T-helper 2 cell (primary cell): ENCODE data around the gene SPINT1.
A peak's percentile ranks its signal among the peaks of the same experiment; 100 is the strongest.

Experiments
- DNase-seq, 5 experiments: peaks; one replicate each; pipeline versions ENCODE4 v3.0.0 to v3.0.0-alpha.2; 2012 to 2022
- total RNA-seq, 2 donors: gene quantifications; one replicate each; lab custom pipeline; 2026; lab: John Stamatoyannopoulos, UW

Gene SPINT1, protein sequence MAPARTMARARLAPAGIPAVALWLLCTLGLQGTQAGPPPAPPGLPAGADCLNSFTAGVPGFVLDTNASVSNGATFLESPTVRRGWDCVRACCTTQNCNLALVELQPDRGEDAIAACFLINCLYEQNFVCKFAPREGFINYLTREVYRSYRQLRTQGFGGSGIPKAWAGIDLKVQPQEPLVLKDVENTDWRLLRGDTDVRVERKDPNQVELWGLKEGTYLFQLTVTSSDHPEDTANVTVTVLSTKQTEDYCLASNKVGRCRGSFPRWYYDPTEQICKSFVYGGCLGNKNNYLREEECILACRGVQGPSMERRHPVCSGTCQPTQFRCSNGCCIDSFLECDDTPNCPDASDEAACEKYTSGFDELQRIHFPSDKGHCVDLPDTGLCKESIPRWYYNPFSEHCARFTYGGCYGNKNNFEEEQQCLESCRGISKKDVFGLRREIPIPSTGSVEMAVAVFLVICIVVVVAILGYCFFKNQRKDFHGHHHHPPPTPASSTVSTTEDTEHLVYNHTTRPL
- total RNA-seq: 3.4 to 4.4 reads per million in 2 donors

DNA sequence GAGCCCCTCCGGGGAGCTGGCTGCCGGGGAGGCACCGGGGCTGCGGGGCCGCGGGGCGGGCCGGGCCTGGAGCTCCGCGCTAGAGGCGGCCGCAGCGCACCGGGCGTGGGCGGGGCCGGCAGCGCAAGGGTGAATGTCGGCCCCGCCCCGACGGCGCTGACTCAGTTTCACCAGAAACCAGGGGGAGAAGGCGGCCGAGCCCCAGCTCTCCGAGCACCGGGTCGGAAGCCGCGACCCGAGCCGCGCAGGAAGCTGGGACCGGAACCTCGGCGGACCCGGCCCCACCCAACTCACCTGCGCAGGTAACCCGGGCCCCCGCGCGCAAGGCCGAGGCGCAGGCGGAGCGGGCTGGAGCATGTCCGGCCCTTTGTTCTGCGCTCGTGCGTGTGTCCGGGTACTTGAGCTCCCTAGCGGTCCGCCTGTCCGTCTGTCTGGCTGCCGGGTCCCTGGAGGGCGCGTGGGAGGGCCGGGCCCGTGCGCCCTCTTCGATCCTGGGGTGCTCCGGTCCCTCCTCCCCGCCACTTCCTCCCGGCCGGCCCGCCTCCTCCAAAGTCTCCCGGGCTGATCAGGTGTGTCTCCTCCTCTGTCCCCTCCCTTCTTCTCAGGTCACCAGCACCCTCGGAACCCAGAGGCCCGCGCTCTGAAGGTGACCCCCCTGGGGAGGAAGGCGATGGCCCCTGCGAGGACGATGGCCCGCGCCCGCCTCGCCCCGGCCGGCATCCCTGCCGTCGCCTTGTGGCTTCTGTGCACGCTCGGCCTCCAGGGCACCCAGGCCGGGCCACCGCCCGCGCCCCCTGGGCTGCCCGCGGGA, at the start of gene SPINT1:
TSS of gene SPINT1 (plus strand) at position 164 of the 811 bp plus-strand sequence. CDS start at position 671, 507 bp downstream.
- DNase-seq: peak in 2 of 5 experiments; percentile 37 to 67

DNA sequence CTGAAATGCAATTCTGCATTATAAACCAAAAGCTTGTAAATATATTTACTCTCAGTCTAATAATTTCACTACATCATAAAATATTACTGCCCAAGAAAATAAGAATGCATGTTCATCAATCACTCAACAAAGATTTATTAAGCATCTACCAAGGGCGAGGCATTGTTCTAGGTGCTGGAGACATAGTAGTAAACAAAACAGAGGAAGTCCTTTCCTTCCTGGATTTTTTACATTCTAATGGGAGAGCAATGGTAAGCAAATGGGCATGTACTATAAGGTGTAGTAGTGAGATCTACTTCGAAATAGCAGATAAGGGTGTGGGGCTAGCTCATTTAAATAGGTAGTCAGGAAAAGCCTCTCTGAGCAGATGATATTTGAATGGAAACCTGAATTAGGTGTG, 47.8 kb upstream of the SPINT1 start:
- DNase-seq: no peak

DNA sequence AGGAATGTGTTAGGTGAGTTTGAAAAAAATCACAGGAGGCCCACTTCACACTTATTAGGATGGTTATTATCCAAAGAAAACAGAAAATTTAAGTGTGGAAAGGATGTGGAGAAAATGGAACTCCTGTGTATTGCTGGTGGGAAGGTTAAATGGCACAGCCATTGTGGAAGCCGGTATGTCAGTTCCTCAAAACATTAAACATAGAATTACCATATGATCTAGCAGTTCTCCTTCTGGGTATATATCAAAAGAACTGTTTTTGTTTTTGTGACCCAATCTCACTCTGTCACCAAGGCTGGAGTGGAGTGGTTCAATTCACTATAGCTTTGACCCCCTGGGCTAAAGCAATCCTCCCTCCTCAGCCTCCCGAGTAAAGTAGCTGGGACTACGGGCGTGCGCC, 47.3 kb upstream of the SPINT1 start:
- DNase-seq: no peak

DNA sequence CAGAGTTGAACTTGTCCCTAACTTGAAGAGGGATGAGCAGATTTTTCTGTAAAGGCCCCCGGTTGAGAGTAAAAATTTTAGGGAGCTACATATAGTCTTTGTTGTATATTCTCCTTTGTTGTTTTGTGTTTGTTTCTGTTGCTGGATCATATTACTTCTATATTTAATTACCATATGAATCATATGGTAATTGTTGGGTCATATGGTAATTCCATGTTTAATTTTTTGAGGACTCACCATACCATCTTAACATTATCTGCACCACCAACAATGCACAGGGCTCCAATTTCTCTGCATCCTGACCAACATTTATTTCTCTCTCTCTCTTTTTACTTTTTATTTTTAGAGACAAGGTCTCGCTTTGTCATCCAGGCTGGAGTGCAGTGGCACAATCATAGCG, 44.3 kb upstream of the SPINT1 start:
- no peak for DNase-seq

DNA sequence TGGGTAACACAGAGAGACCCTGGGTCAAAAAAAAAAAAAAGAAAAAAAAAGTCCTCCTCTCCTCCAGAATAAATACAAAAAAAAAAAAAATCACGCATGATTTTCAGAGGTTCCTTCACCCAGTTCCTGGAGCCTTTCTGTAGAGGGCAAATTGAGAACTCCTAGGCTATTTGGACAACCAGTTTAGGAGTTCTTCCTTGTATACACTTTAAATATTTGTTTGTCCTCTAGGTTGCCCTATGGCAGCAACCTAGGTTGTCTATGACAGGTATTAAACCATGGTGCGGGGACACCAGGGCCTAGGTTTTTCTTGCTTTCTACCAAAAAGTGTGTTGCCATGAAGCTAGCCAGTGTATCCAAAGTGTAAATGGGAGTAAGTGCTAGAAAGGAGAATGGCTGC, 40.8 kb upstream of the SPINT1 start:
- DNase-seq: no peak

DNA sequence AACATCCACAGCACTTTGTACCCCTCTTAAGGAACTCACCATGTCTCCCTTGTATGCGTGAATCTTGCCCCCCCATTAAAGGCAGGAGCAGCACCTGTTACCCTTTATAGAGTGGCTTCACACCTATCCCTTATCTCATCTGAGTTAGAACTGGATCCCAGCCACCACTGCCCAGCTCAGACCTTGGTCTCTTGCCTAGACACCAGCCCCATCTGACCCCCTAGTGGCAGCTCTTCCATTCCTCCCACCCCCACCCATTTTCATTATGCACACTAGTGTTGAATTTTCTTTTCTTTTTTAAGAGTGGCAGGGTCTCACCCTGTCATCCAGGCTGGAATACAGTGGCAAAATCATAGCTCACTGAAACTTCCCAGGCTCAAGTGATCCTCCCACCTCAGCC, 40.2 kb upstream of the SPINT1 start:
- no peak for DNase-seq

DNA sequence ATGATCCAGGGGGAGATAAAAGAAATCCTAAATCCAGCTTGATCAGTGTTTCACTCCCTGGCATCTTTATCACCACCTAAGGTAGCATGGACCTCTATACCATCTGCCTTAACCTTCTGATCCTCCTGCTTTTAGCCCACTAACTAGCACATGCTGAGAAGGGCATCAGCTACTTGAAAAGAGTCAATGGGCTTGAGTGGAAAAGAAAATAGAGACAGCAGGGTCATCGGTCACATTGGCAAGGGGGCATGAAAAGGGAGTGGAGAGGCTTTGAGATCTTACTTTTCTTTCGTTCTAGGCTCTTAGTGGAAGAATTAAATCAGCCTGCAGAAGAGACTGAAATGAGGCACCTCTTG, 37.2 kb upstream of the SPINT1 start:
- no peak for DNase-seq

DNA sequence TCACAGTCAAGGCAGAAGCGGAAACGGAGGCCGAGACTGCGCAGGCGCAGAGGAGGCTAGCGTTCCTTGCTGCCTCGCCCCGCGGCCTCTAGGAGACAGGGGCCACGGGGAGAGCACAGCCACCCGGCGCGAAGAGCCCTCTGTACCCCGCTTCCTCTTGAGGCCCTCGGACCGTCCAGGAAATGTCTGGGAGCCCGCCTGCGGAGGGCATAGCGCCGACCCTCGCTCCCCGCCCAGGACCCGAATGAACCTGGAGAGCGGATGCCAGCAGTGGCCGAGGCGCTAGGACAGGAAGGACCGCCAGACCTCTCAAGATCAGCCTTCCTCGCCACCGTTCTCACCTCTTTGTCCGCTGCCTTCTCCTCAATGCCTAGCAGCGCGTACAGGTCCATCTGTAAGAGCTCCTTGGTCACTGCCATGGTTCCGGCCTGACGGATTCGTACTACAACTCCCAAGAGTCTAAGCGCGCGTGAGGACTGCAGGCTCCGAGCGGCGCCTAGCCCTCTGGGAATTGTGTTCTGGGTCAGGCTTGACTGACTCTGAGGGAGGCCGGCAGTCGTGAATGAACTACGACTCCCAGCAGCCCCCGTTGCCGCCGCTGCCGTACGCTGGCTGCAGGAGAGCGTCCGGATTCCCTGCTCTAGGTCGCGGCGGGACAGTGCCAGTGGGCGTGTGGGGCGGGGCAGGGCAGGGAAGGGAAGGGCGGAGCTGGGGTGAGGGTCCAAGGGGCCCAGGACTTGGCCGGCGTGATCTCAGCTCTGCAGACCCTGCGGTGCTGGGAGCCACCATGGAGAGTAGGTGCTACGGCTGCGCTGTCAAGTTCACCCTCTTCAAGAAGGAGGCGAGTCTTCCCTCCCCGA, 36.6 kb upstream of the SPINT1 start, which contains the start of the genes DNAJC17 and ZFYVE19:
TSS of gene DNAJC17 (minus strand) at position 446 of the 860 bp plus-strand sequence. CDS start at position 419, 27 bp downstream.
TSS of gene ZFYVE19 (plus strand) at position 62 of the 860 bp plus-strand sequence. CDS start at position 563, 501 bp downstream.
- peak; percentile 76 to 98 (median 90) for DNase-seq

DNA sequence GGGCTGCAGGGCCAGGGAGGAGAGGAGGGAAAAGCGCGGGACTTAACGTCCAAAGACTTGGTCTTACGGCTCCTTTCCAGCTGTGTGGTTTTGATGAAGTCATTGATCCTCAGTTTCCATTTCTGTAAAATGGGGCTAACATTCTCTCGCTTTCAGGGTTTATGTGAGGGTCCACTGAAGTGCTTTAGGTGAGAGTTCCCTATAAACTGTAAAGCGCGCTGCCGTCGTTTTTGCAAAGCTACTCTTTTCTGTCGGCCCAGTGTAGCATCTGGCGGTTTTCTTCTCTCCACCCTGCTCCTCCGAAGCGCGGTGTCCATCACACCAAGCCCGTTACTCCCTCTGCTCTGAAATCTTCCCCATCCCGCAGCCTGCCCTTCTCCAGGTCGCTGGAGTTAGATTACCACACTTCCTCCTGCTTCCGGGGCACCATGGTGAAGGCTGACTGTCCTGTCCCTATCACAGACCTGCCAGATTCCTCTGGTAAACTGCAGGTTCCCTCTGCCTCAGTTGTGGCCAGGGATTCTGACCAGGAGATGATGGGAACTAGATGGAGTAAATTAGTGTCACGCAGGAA, 35.9 kb upstream of the SPINT1 start:
- DNase-seq: no peak

DNA sequence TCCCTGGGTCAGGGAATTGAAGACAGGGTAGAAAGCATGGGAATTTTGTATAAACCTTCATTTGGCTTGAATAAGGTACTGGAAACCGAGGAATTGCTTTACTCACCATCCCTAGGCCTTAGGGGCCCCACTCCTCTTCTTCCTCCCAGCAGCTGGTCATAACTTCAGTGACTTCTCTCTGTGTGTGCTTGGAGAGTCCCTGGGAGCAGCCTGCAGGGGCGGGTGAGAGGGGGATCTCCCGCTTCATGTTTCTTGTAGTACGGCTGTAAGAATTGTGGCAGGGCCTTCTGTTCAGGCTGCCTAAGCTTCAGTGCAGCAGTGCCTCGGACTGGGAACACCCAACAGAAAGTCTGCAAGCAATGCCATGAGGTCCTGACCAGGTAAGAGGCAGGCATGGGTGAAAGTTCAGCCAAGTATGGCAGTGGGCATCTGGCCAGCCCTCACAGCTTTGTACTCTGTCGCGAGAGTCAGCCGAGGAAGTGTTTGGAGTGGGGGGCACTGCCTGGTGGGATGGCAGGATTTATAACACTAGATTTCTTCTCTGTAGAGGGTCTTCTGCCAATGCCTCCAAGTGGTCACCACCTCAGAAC, 34.9 kb upstream of the SPINT1 start:
- no peak for DNase-seq

DNA sequence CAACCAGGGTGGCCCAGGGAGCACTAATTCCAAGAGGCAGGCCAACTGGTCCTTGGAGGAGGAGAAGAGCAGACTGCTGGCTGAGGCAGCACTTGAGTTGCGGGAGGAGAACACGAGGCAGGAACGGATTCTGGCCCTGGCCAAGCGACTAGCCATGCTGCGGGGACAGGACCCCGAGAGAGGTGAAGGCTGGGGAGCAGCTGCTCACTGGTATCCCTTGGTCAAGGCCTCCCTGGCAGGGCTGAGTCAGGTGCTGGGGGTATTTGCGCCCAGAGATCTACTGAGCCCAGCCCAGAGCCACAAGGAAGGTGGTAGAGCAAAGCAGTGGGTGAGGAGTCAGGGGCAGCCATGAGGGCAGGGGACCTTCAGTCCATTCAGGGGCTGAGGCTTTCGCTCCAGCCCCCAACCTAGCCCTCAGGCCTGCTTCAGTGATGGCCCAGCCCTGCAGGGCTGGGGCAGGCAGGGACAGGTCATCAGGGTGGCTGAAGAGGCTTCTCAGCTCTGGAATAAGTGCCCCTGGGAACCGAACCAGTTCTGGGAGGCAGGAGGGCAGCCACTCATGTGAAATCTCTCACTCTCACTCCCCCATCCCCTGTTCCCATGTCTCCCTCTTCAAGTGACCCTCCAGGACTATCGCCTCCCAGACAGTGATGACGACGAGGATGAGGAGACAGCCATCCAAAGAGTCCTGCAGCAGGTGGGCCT, 31.0 kb upstream of the SPINT1 start:
- DNase-seq: no peak

DNA sequence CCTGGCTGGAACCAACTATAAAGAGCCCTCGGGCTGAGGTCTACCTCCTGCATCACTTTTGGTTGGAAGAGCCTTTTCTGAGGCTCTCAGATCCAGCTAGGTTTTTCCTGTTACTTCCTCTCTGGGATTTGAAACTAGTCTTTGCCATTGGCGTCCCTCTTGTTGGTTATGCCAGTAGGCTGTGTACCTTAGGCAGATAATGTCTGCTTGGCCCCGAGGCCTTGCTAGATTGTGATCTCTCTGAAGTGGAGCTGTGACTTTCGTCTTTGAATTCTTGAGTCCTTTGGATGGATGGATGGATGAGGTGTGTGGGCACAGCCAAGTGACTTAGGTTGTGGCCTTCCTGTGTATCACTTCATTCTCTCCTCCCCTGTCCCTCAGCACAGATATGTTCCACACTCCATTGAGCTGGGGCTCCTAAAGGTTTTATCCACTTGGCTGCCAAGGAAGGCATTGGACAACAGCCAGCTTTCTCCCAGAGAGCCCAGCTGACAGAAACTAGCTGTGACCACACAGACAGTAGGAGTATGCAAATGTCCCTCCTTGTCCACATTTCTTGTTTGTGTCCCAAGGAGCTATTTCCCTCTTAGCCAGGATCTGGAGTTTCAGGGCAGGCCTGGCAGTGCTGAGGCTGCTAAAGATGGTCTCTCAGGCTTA, 28.7 kb upstream of the SPINT1 start:
- DNase-seq: no peak

DNA sequence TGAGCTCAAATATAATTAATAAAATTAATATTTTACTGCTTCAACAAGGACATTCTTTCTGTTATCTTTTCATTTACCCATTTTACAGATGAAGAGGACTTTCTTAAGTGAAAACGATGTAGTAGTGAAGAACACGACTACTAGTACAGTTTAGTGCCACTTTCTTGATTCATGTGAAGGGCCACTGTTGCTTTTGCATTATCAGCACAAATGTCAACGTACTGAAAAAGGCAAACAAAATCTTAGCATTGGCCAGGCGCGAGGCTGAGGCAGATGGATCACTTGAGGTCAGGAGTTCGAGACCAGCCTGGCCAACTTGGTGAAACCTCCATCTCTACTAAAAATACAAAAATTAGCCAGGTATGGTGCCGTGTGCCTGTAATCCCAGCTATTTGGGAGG, 24.8 kb upstream of the SPINT1 start:
- DNase-seq: no peak

DNA sequence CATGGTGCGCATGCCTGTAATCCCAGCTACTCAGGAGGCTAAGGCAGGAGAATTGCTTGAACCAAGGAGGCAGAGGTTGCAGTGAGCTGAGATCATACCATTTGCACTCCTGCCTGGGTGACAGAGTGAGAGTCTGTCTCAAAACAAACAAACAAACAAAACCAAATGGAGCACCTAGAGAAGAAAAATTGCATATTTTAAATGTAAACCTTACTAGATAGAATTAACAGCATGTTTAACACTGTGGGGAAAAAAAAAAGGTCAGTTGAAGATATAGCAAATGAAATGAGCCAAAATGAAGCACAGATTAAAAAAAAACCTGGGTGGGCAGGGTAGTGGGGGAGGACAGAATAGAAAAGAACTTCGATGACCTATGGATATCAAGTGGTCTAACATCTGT, 22.7 kb upstream of the SPINT1 start:
- DNase-seq: no peak

DNA sequence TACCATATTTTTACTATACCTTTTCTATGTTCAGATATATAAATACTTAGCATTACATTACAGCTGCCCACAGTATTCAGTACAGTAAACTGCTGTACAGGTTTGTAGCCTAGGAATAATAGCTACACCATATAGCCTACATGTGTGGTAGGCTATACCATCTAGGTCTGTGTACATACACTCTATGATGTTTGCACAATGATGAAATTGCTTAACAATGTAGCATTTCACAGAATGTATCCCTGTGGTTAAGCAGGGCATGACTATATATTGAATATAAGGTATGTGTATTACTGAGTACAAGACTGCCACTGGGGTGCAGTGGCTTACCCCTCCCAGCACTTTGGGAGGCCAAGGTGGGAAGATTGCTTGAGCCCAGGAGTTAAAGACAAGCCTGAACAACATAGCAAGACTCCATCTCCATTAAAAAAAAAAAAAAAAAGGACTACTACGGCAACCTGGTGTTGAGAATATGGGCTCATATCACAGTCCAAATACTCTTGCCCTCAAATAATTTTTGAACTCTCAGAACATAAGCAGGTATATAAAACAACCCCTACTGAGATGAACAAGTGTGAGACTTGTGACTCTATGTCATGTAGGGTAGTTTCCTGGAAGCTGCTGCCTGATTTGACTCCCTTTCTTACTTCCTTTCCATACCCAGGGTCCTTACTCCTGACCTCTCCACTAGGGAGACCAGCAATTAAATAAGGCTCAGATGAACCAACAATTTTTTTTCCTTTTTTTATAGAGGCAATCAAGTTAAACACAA, 20.1 kb upstream of the SPINT1 start:
- DNase-seq: no peak

DNA sequence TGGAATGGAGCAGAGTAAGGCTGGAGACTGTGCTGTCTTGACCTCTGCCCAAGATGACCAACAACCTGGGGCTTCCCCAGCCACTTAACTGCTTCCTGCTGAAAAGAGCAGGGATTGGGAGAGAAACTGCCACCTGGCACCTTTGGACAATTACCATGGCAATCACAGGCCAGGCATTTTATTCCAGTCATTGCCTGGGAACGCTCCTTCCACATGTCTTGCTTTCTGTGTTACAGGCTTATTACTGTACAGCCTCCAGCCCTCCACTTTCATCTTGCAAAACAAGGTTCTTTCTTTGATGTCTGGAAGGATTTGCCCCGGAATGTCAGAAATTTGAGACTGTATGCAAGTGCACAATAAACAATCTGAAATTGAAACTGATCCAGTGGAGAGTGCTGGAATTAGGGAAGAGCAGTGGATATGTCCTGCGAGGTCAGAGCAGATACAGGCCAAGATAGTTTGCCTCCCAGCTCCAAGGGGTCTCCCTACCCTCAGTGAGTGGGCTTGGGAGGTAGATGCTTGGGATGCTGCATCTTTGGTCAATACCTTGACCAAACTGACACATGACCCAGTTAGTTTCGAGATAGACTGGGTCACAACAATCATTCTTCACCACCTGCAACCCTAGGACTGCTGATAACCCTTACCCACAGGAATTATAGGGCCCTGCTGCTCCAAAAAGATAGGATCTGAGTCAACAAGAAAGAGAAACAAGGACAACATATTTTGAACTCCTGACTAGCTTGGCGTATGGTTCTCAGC, 18.0 kb upstream of the SPINT1 start:
- DNase-seq: no peak

DNA sequence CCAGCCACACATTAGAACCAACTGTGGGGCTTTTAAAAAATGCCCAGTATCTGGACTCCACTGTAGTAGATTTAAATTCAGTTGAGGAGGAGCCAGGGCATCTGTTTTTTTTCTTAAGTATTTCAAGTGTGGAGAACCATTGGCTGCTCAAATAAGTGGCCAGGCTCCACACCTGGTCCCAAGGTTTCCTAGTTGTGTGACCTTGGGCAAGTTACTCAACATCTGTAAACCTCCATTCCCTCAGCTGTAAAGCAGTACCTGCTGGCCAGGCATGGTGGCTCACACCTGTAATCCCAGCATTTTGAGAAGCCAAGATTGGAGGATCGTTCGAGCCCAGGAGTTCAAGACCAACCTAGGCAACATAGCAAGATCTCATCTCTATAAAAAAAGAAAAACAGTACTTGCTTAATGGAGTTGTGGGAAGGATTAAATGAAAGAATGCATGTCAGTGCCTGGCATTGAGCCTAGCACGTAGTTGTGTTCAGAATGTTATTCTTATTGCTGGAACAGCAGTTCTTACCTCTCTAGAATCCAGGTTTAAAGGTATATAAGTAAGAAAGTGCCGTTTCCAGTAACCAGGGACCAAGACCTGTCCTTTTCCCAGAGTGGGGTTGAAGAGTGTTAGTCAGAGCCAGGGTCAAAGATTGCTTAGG, 17.3 kb upstream of the SPINT1 start:
- no peak for DNase-seq

DNA sequence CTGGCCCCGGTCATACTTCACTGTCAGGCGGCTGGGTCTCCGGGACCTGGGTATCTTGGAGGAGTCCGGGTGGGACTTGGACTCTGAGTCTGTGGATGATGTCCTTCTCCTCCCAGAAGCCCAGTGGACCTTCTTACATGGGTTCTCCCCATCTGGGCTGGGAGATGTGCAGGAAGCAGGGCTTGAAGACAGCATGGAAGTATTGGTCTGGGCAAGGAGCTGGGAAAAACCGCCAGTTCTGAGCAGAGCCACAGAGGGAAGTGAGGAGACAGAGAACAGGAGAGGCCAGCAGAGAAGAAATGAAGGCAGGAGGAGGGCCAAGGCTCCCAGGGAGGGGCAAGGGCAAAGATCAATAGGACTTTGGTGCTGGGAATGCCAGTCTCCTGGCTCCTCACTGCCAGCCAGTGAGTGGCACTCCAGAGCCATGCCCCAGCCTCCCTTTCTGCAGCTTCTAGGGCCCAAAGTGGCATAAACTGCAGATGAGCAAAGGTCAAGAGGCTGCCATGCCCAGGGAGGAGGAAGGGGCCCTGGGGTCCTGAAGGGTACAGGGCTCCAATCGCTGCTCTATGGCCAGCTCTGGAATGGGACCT, 15.3 kb upstream of the SPINT1 start, which contains the start of gene PPP1R14D:
TSS of gene PPP1R14D (minus strand) at position 262 of the 590 bp plus-strand sequence. CDS start at position 195, 67 bp downstream.
- no peak for DNase-seq
